Endothelial cell of umbilical vein (primary cell): ENCODE measurements around the gene WDR45. TPM values are rescaled to one million over a fixed set of nuclear protein-coding genes. Genes with fewer than 3 reads are reported as not detected.

Source experiments
- Bru-seq: library from RNA; stranded (reverse); fragments of 400-500 nt; gene quantifications from one replicate; lab custom pipeline; 2021; lab: Mats Ljungman, UMichigan
- BruChase-seq, 2 experiments: library from RNA; stranded (reverse); fragments of 400-500 nt; gene quantifications; one replicate each; lab custom pipeline; 2021; lab: Mats Ljungman, UMichigan
- BruUV-seq: library from RNA; stranded (reverse); fragments of 400-500 nt; replicated peaks from 2 replicates; lab custom pipeline; 2021; lab: Mats Ljungman, UMichigan
- CTCF ChIA-PET: fragments of 300-600, 350-600 bp; sonication (Branson Sonifier 250); formaldehyde crosslinking; loops from one replicate; lab custom pipeline; 2021; ENCODE audit warnings: antibody characterized with exemption, inconsistent platforms; lab: Charles Lee
- POLR2A ChIA-PET: fragments of 300-600, 350-600 bp; sonication (Branson Sonifier 250); formaldehyde crosslinking; loops from one replicate; lab custom pipeline; 2021; ENCODE audit warnings: antibody characterized with exemption, inconsistent platforms; lab: Charles Lee
- DNase-seq: peaks from one replicate; pipeline ENCODE4 v3.0.0-alpha.2; 2011; ENCODE audit warnings: low read depth, low spot score
- FAIRE-seq: peaks from 2 replicates; lab custom pipeline; 2011; peaks lifted over from hg19 to GRCh38; lab: Jason Lieb, UNC
- H2AFZ ChIP-seq: 2 replicates; pipeline ENCODE4 v1.6.0; 2012; ENCODE audit warnings: low read depth, low read length, control low read depth, inconsistent platforms
- H3K27ac ChIP-seq: 2 replicates; pipeline ENCODE4 v1.5.1; 2011; ENCODE audit warnings: low read depth, mild to moderate bottlenecking, control low read depth, low read length, moderate library complexity; ENCODE audit not compliant: insufficient read depth
- H3K27me3 ChIP-seq, 2 experiments: 2 replicates each; pipeline versions ENCODE4 v1.6.0 to v1.6.1; 2011; ENCODE audit warnings: low read length in 2 of 2, mixed read lengths in 1 of 2; ENCODE audit not compliant: control insufficient read depth in 2 of 2, insufficient read depth in 2 of 2
- H3K36me3 ChIP-seq, 2 experiments: 2 replicates in 1 of 2; 3 replicates in 1 of 2; pipeline ENCODE4 v1.5.1; 2011; ENCODE audit warnings: low read length in 2 of 2, mild to moderate bottlenecking in 1 of 2, moderate library complexity in 1 of 2; ENCODE audit not compliant: control insufficient read depth in 2 of 2, insufficient read depth in 2 of 2; ENCODE audit errors: extremely low read depth in 1 of 2
- H3K4me1 ChIP-seq: 3 replicates; pipeline ENCODE4 v1.5.1; 2011; ENCODE audit warnings: mild to moderate bottlenecking, low read length; ENCODE audit not compliant: control insufficient read depth, insufficient read depth; ENCODE audit errors: extremely low read depth
- H3K4me2 ChIP-seq: 2 replicates; pipeline ENCODE4 v1.6.1; 2011; ENCODE audit warnings: low read length, control low read depth, mixed read lengths; ENCODE audit not compliant: insufficient read depth
- H3K4me3 ChIP-seq, 3 experiments: fragments of 200-600 bp in 1 of 3; sonication (generic), shearing (Covaris generic) in 1 of 3; replicated peaks in 1 of 3; 2 replicates each; pipeline ENCODE4 v1.5.1; 2011 to 2016; ENCODE audit warnings: control low read depth in 3 of 3, low read length in 3 of 3, mild to moderate bottlenecking in 2 of 3, inconsistent platforms in 1 of 3, low read depth in 1 of 3, moderate library complexity in 1 of 3; ENCODE audit not compliant: insufficient read depth in 1 of 3
- H3K79me2 ChIP-seq: 2 replicates; pipeline ENCODE4 v1.6.0; 2012; ENCODE audit warnings: low read length, inconsistent platforms; ENCODE audit not compliant: control insufficient read depth, insufficient read depth
- H3K9ac ChIP-seq: replicated peaks from 2 replicates; pipeline ENCODE3; 2011; ENCODE audit warnings: low read length, control low read depth; ENCODE audit not compliant: insufficient read depth; ENCODE audit errors: extremely low read depth
- H3K9me1 ChIP-seq: replicated peaks from 3 replicates; pipeline ENCODE4 v1.6.0; 2011; ENCODE audit warnings: mild to moderate bottlenecking, low read length; ENCODE audit not compliant: control insufficient read depth, insufficient read depth; ENCODE audit errors: extremely low read depth
- H3K9me3 ChIP-seq: replicated peaks from 2 replicates; pipeline ENCODE4 v1.5.1; 2012; ENCODE audit warnings: low read length, inconsistent platforms; ENCODE audit not compliant: control insufficient read depth, insufficient read depth
- H4K20me1 ChIP-seq: replicated peaks from 2 replicates; pipeline ENCODE3; 2011; ENCODE audit warnings: mild to moderate bottlenecking, low read length; ENCODE audit not compliant: control insufficient read depth, insufficient read depth; ENCODE audit errors: extremely low read depth
- FOS ChIP-seq: IDR thresholded peaks from 2 replicates; pipeline ENCODE4 v1.6.1; 2011; ENCODE audit warnings: mild to moderate bottlenecking, low read length, moderate library complexity, borderline replicate concordance; ENCODE audit not compliant: insufficient read depth
- GATA2 ChIP-seq: IDR thresholded peaks from 2 replicates; pipeline ENCODE4 v1.7.0; 2011; ENCODE audit warnings: low read depth, mild to moderate bottlenecking, moderate library complexity, mixed read lengths, low read length; ENCODE audit not compliant: insufficient read length, insufficient read depth
- JUN ChIP-seq: IDR thresholded peaks from 2 replicates; pipeline ENCODE4 v1.6.1; 2011; ENCODE audit warnings: borderline replicate concordance, low read depth; ENCODE audit not compliant: insufficient read length, insufficient read depth
- MYC ChIP-seq: IDR thresholded peaks from one replicate; pipeline ENCODE4 v1.6.1; 2011; ENCODE audit warnings: mild to moderate bottlenecking, low read depth, low read length
- POLR2A ChIP-seq: IDR thresholded peaks from 2 replicates; pipeline ENCODE4 v1.6.1; 2012; ENCODE audit warnings: low read depth, mild to moderate bottlenecking, control low read depth, low read length
- POLR2AphosphoS5 ChIP-seq: IDR thresholded peaks from 2 replicates; pipeline ENCODE4 v1.6.1; 2012; ENCODE audit warnings: low read depth, mild to moderate bottlenecking, control low read depth, low read length, moderate library complexity; ENCODE audit not compliant: insufficient read depth
- dilution Hi-C: fragments of 300-500 bp; cut with MboI; formaldehyde crosslinking; loops from one replicate; pipeline ENCODE4 v1.15.0; 2019; ENCODE audit warnings: low sequenced_read_pairs; ENCODE audit not compliant: extremely low pct_ligation_motif_present
- intact Hi-C: fragments of 100-400 bp; cut with micrococcal nuclease; formaldehyde crosslinking; loops from one replicate; pipeline ENCODE4 v1.10.0; 2022
- long read RNA-seq: library from polyadenylated mRNA; stranded (forward); transcript quantifications from one replicate; pipeline ENCODE4 v2.0.0, GENCODE V29; 2021
- polyA minus RNA-seq, 3 experiments: library from RNA; depleted of rRNA, polyadenylated mRNA; stranded (reverse); fragments of >200 nt; gene quantifications; 1 replicate in 1 of 3; 2 replicates in 2 of 3; pipeline ENCODE4 v1.2.3, GENCODE V29; 2011
- polyA plus RNA-seq, 4 experiments: library from polyadenylated mRNA; depleted of rRNA in 3 of 4; stranded (reverse) in 3 of 4; unstranded in 1 of 4; fragments of >200 nt; gene quantifications; 2 replicates each; pipeline versions ENCODE4 v1.2.1 to v1.2.3, GENCODE V29; 2011 to 2012; ENCODE audit warnings: missing spikeins in 1 of 4
- total RNA-seq: library from RNA; stranded (reverse); gene quantifications from 2 replicates; pipeline ENCODE4 v1.2.3, GENCODE V29; 2021
- TF ChIP-seq, protein P1 (sequence below), 2 donors: IDR thresholded peaks; 1 replicate in 1 of 2; 2 replicates in 1 of 2; pipeline ENCODE4 v1.5.1; 2011; ENCODE audit warnings: low read length in 2 of 2, mild to moderate bottlenecking in 2 of 2, moderate library complexity in 2 of 2, control low read depth in 1 of 2, inconsistent platforms in 1 of 2, low read depth in 1 of 2; ENCODE audit not compliant: insufficient read depth in 1 of 2; ENCODE audit errors: extremely low read depth in 1 of 2

The WDR45 gene
- total RNA-seq: 29.9 and 32.2 TPM in 2 replicates
- 70.4 and 73.1 TPM in 2 replicates for polyA plus RNA-seq
- polyA plus RNA-seq (2011; cell fraction: cytosol; rRNA removed): 42.1 and 46.4 TPM in 2 replicates
- polyA plus RNA-seq (2011; cell fraction: nucleus; rRNA removed): 202 and 215 TPM in 2 replicates
- 33.1 and 34.4 TPM in 2 replicates for polyA plus RNA-seq (2012)
- polyA minus RNA-seq: 60.5 TPM in 2 replicates
- polyA minus RNA-seq (2011; cell fraction: cytosol; rRNA and poly(A)+ RNA removed): 95.3 TPM
- 38.6 and 38.8 TPM in 2 replicates for polyA minus RNA-seq (2011; cell fraction: nucleus; rRNA and poly(A)+ RNA removed)
- Bru-seq, nascent RNA: percentile 36 among the genes with signal in this experiment
- percentile 61 among the genes with signal in this experiment for BruChase-seq, experiment 1, labeled RNA remaining after a 6-hour chase
- percentile 45 among the genes with signal in this experiment for BruChase-seq, experiment 2, labeled RNA remaining after a 2-hour chase
- long read RNA-seq, transcript WDR45-207 (11 exons, 1,639 nt): major isoform, 35 of 77 reads
- long read RNA-seq, partial matches to known transcripts: 5 of 77 reads
- long read RNA-seq, other reads (novel, unspliced or antisense): 28 of 77 reads

DNA sequence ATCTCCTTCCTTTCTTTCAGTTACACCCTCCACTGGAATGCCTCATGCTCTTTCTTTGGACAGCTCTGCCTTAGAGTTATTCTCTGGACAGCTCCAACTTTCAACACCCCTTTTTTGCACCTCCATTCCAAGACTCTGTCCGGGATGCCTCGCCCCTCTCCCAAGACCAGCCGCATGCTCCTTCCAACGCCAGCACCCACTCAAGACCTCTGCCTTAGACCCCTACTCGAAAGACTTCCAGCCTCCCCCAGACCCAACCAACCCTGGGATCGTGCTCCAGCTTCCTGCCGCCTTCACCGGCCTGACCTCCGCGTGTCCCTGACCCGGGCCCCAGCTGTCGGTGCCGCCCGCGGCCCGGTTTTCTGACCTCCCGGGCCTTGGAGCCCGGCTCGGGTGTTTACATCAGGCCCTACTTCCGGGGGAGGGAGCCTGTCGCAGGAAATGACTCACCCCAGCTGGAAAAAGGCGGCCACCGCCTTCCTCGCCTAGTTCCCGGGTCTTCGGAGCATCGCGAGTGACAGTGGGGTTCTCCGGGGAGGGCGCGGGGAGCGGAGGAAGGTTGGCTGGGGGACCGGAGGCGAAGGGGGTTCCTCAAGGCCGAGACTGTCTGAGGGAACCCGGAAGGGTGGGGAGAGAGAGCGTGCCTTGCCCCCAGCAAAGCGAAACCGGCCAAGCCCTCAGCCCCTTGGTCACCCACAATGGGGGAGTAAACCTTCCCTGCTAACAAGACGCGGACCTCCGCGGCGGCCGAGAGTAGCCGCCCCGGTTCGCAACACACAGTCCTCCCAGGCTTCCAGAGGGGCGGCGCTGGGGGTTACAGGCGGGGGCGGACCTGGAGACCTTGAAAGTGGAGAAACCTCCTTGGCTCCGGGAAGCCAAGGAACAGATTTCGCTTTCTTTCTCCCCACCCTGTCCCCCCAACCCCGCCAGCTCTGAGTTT, at the start of gene WDR45:
TSS of gene WDR45 (minus strand) at position 399 of the 940 bp plus-strand sequence. CDS start 1,792 bp downstream, outside the sequence.
- H3K4me2 ChIP-seq: peak within 1 kb of the TSS; percentile 34
- FAIRE-seq (peak; percentile 92), DNase-seq (peak; percentile 69)
- dilution Hi-C loops: no loop called here
- H3K9me1 ChIP-seq: no peaks in the 10 kb centered on the region
- no peaks in the 10 kb centered on the region for H3K9me3 ChIP-seq
- H4K20me1 ChIP-seq: no peaks in the 10 kb centered on the region
- ChIA-PET POLR2A (no interaction called here), CTCF (interaction anchor here (1.1 to 1.3 kb wide), 3 partner anchors 27 to 448 kb away, joined by 3 to 4 read pairs (median 3); partner anchors contain the start of gene KCND1)
- H2AFZ ChIP-seq: peak within 1 kb of the TSS; percentile 13
- no peaks in the 10 kb centered on the region for H3K36me3 ChIP-seq
- H3K79me2 ChIP-seq: no peaks in the 10 kb centered on the region
- H3K27ac ChIP-seq: peak within 1 kb of the TSS; percentile 54
- H3K9ac ChIP-seq: peak within 1 kb of the TSS; percentile 75
- intact Hi-C loops: loop anchor here (2.0 to 10.0 kb wide), 2 partner anchors 87 to 675 kb away; no protein-coding TSS in a partner anchor
- BruUV-seq: TSS peak; percentile 88
- H3K4me3 ChIP-seq: peak within 1 kb of the TSS; percentile 25 to 68 (median 31)
- H3K4me1 ChIP-seq: peaks cover 2% of the 10 kb centered on the region
- no peaks in the 10 kb centered on the region for H3K27me3 ChIP-seq
- TF ChIP-seq MYC (no peak), GATA2 (no peak), JUN (peak; percentile 54), POLR2AphosphoS5 (peak; percentile 58), POLR2A (peak; percentile 49), FOS (peak; percentile 56)
- TF ChIP-seq, protein P1, sequence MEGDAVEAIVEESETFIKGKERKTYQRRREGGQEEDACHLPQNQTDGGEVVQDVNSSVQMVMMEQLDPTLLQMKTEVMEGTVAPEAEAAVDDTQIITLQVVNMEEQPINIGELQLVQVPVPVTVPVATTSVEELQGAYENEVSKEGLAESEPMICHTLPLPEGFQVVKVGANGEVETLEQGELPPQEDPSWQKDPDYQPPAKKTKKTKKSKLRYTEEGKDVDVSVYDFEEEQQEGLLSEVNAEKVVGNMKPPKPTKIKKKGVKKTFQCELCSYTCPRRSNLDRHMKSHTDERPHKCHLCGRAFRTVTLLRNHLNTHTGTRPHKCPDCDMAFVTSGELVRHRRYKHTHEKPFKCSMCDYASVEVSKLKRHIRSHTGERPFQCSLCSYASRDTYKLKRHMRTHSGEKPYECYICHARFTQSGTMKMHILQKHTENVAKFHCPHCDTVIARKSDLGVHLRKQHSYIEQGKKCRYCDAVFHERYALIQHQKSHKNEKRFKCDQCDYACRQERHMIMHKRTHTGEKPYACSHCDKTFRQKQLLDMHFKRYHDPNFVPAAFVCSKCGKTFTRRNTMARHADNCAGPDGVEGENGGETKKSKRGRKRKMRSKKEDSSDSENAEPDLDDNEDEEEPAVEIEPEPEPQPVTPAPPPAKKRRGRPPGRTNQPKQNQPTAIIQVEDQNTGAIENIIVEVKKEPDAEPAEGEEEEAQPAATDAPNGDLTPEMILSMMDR (IDR thresholded peaks at IDR 0.05; ENCODE audit: extremely low read depth in 1 of 2, insufficient read depth in 1 of 2, low read depth in 1 of 2, low read length in 2 of 2): no peak
